HG03457 (cell line): ENCODE measurements around the gene SNX13.
A peak's percentile ranks its signal among the peaks of the same experiment; 100 is the strongest.

Source experiments
- ATAC-seq: cut with Tn5 transposase; IDR thresholded peaks from one replicate; pipeline ENCODE4 v1.9.1; 2021; ENCODE audit warnings: moderate number of reproducible peaks; ENCODE audit not compliant: unreplicated experiment

Gene SNX13

DNA sequence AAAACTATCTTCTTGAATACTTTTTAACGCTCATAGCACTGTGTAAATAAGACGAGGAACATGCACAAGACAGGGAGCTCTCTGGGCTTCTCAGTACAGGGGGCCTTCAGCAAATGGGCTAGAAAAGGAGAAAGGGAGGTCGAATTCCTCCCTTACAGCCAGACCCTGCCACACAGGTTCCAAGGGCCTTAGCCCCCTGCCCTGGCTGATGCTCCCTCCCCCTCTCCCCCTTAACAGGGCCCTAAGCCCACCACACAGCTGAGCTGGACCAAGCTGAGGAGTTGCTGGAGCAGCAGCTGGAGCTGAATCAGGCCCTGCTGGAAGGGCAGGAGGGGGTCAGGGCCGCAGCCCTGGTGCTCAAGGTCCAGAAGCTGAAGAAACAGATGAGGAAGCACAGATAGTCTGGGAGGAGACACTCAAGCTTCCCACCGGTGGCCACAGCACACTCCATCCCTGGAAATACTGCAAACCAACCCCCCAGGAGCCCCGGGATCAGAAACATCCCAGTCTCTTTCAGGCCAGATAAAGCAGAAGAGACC is 153.9 kb downstream of the SNX13 start:
- ATAC-seq: no peak

- no peak for ATAC-seq
These were observed 158.1 kb downstream of the SNX13 start for GRCh38 chr7:17782216-17782549.

GRCh38 chr7:17781491-17782215 is 158.6 kb downstream of the SNX13 start:
- no peak for ATAC-seq

- ATAC-seq: no peak
These were observed 160.9 kb downstream of the SNX13 start for GRCh38 chr7:17779381-17779780.

DNA sequence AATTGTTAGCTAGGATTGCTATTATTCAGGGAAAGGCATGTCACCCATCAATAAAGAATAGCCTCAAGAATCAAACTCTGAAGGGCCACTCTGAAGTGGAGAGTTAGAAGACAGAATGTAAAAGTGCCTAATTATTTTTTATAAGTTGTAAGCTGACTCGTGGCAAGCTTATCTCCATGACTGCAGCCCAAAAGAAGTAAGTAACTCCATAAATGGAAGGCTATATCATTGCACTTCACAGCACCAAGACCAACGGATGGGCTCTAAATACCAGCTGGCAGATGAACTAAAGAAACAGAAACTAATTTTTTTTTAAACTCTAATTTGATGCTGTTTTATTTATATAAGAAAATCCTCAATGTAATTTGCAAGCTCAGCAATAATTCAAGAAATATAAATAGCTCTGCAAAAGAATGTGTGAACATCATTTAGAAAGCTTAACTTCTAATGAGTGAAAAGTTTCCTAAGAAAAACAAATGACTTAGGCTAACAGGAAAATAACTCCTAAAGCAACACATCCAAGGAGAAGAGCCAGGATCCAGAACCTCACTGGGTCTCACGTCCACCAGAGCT is 165.5 kb downstream of the SNX13 start:
- ATAC-seq: no peak

DNA sequence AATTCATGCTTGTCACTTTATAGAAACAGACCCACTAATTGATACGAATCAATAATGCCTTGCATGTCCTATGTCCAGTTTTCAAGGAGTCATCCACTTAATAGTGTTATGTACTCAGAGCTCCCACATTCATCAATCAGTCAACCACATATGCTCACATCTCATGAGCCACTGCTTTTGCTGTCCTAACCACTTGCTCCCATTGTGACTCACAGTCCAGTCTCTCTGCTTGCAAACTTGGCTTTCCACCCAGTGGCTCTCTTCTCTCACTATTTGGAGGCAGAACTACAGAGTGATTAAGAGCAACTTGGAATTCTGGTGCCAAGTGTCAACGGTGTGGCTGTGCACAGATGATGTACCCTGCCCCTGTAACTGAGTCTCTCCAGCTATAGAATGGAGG is 166.0 kb downstream of the SNX13 start:
- no peak for ATAC-seq

DNA sequence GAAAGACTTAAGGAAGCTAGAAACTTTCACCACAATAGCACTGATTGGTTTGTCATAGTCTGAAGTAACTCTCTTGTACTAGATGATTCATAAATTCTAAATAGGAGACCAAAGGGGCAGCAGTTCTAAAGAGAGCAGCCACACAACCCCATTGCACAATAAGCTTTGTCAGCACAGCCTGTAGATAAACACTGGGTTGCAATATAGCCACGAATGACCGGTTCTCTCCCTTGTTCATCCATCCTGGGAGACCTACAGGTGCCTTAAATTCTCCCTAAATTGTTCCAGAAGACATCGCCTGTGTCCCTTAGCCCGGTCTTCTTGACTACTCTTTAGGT is 167.0 kb downstream of the SNX13 start:
- no peak for ATAC-seq

- ATAC-seq: no peak
These were observed 167.6 kb downstream of the SNX13 start for GRCh38 chr7:17772581-17773288.

GRCh38 chr7:17771901-17772408 is 168.3 kb downstream of the SNX13 start:
- ATAC-seq: no peak

DNA sequence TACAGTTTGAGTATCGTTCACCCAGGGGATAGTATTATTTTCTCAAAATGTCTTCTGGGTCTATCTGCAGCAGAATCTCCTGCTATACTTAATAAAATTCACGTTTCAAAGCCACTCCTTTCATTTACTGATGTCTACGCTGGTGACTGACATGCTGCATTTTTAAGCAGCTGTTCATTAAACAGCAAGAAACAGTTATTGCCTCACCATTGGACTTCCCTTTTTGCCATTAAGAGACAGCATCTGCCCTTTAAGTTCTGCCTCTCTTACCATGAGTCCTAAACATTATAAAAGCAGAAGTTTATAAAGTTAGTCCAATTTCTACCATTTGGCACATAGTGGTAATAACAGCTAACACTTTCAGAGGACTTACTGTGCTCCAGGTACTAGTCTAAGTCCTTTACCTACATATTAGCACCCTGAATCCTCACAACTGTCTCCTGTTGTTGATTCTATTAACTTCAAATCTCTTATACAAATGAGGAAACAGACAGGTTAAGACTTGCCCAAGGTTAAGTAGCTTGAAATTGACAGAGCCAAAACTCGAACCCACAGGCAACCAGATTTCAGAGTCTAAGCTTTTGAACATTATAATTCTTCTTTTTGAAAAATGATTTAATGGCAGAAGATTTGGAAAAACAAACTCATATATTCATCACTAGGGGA is 169.5 kb downstream of the SNX13 start:
- no peak for ATAC-seq

DNA sequence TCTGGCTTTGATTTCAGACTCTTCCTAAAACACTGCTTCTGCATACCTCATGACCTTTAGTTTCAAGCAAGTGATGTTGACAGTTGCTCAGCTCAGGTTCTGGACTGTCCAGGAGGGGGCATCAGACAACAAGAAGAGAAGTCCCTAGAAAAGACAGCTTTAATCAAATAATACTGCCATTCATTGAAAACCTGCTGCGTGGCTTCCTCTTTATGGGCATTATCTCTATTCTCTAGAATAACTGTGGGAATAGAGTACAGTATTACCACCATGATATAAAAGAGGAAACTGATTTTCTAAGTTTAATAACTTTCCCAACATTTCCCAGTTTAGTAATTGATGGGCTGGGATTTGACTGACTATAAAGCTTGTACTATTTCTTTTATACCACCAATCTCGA is 170.4 kb downstream of the SNX13 start:
- peak; percentile 69 for ATAC-seq

GRCh38 chr7:17758008-17758407 is 182.3 kb downstream of the SNX13 start:
- no peak for ATAC-seq

DNA sequence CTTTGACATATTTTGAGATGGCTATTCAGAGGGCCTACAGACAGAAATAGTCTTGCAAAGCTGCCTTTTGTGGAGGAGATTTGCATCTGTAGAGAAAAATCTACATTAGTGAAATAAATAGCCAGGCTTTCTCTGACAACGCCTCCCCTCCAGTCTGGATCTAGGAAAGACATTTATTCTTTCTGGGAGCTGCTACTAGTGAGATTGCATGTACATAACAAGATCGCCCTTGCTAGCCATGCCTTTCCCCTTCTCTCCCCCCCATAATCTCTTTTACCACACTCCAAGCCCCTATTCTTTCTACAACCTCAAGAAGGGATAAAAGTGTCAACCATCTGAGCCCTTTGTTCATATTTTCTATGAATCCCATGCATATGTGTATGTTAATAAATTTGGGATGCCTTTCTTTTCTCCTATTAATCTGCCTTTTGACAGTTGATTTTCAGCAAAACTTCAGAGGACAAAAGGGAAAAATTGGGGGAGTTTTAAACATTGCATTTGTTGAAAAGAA is 194.2 kb downstream of the SNX13 start:
- ATAC-seq: no peak

DNA sequence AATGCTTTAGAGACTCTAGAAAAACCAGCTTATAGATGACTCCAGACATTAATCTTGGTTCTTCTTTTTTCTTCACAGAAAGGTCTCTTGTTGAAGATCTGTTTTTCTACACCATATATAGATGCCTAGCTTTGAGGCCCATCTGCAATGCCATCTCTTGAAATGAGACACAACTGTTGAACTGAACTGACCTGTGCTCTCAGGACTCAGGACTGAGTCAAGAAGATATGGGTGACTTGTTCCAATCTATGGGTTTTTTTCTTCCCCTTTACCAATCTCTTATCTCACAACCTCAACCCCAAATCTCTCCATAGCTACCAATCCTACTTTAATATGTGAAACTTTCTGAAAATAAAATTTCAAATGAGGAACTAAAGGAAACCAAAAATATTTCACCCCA is 194.7 kb downstream of the SNX13 start:
- no peak for ATAC-seq

DNA sequence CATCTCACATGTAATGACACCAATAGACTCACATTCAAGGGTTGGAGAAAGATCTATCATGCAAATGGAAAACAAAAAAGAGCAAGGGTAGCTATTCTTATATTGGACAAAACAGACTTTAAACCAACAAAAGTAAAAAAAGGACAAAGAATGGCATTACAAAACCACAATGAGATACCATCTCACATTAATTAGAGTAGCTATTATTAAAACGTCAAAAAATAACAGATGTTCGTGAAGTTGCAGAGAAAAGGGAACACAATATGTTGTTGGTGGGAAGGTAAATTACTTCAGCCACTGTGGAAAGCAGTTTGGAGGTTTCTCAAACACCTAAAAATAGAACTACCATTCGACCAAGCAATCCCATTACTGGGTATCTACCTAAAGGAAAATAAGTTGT is 197.0 kb downstream of the SNX13 start:
- ATAC-seq: no peak

DNA sequence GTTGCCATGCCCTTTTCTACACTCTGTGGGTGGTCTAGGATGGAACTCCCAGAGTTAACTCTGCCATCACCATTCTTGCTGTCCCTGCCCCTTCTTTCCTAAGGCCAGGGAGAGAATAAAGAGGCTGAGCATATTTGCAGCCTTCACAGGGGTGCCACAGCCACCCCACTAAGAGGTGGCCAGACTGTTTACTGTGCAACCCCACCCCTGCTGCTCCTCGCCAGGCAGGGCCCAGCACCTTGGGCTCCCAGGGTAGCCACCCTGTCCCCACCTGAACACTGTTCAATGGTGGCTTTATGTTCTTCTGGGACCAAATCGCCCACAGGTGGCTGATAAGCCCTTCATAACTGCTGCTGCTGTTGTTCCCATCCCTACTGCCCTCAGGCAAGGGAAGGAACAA is 198.9 kb downstream of the SNX13 start:
- no peak for ATAC-seq
